GM23248 (cell line): ENCODE data around the gene SOX5.

Source experiments
- EZH2 ChIP-seq: fragments of 200-600 bp; sonication (generic); IDR thresholded peaks from 2 replicates; pipeline ENCODE4 v1.6.1; 2018; ENCODE audit warnings: antibody characterized with exemption, mild to moderate bottlenecking; ENCODE audit not compliant: insufficient read depth, poor library complexity, severe bottlenecking
- EZH2phosphoT487 ChIP-seq: fragments of 200-600 bp; sonication (generic); IDR thresholded peaks from 2 replicates; pipeline ENCODE4 v1.6.1; 2018; ENCODE audit warnings: antibody characterized with exemption, moderate library complexity, mild to moderate bottlenecking, low read depth; ENCODE audit not compliant: insufficient read depth

- TF ChIP-seq EZH2phosphoT487 (no peak), EZH2 (no peak)
Measured at GRCh38 chr12:23600919-23601318, 348.6 kb downstream of the SOX5 start.
